Activated CD8-positive, alpha-beta T cell treated with anti-CD3 and anti-CD28 coated beads for 36 hours (primary cell): ENCODE data around the gene PIP5K1B. TPM values are rescaled to one million over a fixed set of nuclear protein-coding genes. Genes with fewer than 3 reads are reported as not detected.

Source experiments
- ATAC-seq: fragments of 200-7000 bp; cut with Tn5 transposase; one replicate; pipeline ENCODE4 v1.10.0; 2021; ENCODE audit warnings: mild to moderate bottlenecking, moderate library complexity
- CTCF ChIA-PET: fragments of 350-600 bp; sonication (Branson Sonifier 250); formaldehyde crosslinking; loops from one replicate; lab custom pipeline; 2021; ENCODE audit warnings: antibody characterized with exemption; lab: Charles Lee
- POLR2A ChIA-PET: fragments of 350-600 bp; sonication (Branson Sonifier 250); formaldehyde crosslinking; loops from one replicate; lab custom pipeline; 2021; ENCODE audit warnings: antibody characterized with exemption; lab: Charles Lee
- DNase-seq: peaks from one replicate; pipeline ENCODE4 v3.0.0-alpha.2; 2020
- H3K27ac Mint-ChIP-seq: one replicate; pipeline ENCODE4 v1.8.0; 2021; ENCODE audit warnings: mild to moderate bottlenecking, mixed read lengths
- H3K27me3 Mint-ChIP-seq: one replicate; pipeline ENCODE4 v1.8.0; 2021; ENCODE audit warnings: mixed read lengths
- H3K36me3 Mint-ChIP-seq: one replicate; pipeline ENCODE4 v1.8.0; 2021; ENCODE audit warnings: low read depth, mixed read lengths
- H3K4me1 Mint-ChIP-seq: one replicate; pipeline ENCODE4 v1.8.0; 2021; ENCODE audit warnings: low read depth, mixed read lengths
- H3K4me3 Mint-ChIP-seq: one replicate; pipeline ENCODE4 v1.8.0; 2021; ENCODE audit warnings: mild to moderate bottlenecking, moderate library complexity, mixed read lengths
- H3K9me3 Mint-ChIP-seq: one replicate; pipeline ENCODE4 v1.8.0; 2021; ENCODE audit warnings: mixed read lengths
- intact Hi-C: fragments of 100-400 bp; cut with micrococcal nuclease; formaldehyde crosslinking; loops from one replicate; pipeline ENCODE4 v1.10.0; 2022
- total RNA-seq, 2 experiments: library from RNA; stranded (reverse); gene quantifications; one replicate each; pipeline ENCODE4 v1.2.3, GENCODE V29; 2021
- TF ChIP-seq, protein P1 (sequence below): fragments of 200-600 bp; IDR thresholded peaks from one replicate; pipeline ENCODE4 v1.8.0; 2022; ENCODE audit warnings: antibody characterized with exemption, mild to moderate bottlenecking

Gene PIP5K1B
- total RNA-seq, 2 experiments from 2014 or later: 0.43 to 0.98 TPM

GRCh38 chr9:68705531-68706362, 707 bp downstream of the PIP5K1B start:
- TF ChIP-seq, protein P1, sequence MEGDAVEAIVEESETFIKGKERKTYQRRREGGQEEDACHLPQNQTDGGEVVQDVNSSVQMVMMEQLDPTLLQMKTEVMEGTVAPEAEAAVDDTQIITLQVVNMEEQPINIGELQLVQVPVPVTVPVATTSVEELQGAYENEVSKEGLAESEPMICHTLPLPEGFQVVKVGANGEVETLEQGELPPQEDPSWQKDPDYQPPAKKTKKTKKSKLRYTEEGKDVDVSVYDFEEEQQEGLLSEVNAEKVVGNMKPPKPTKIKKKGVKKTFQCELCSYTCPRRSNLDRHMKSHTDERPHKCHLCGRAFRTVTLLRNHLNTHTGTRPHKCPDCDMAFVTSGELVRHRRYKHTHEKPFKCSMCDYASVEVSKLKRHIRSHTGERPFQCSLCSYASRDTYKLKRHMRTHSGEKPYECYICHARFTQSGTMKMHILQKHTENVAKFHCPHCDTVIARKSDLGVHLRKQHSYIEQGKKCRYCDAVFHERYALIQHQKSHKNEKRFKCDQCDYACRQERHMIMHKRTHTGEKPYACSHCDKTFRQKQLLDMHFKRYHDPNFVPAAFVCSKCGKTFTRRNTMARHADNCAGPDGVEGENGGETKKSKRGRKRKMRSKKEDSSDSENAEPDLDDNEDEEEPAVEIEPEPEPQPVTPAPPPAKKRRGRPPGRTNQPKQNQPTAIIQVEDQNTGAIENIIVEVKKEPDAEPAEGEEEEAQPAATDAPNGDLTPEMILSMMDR: no peak
- Mint-ChIP-seq H3K9me3 (no peaks in the 10 kb centered on the region), H3K27ac (no peak overlapping the region), H3K27me3 (peaks cover 62% of the 10 kb centered on the region), H3K4me3 (peak overlapping the region; percentile 71), H3K4me1 (peaks cover 8% of the 10 kb centered on the region), H3K36me3 (no peaks in the 10 kb centered on the region)
- ChIA-PET CTCF (no interaction called here), POLR2A (no interaction called here)
- no peak for ATAC-seq
- peak; percentile 6 for DNase-seq
- intact Hi-C loops: no loop called here

GRCh38 chr9:68706363-68707201, 1.5 kb downstream of the PIP5K1B start:
- H3K4me1 Mint-ChIP-seq: peaks cover 8% of the 10 kb centered on the region
- CTCF ChIA-PET: no interaction called here

DNA sequence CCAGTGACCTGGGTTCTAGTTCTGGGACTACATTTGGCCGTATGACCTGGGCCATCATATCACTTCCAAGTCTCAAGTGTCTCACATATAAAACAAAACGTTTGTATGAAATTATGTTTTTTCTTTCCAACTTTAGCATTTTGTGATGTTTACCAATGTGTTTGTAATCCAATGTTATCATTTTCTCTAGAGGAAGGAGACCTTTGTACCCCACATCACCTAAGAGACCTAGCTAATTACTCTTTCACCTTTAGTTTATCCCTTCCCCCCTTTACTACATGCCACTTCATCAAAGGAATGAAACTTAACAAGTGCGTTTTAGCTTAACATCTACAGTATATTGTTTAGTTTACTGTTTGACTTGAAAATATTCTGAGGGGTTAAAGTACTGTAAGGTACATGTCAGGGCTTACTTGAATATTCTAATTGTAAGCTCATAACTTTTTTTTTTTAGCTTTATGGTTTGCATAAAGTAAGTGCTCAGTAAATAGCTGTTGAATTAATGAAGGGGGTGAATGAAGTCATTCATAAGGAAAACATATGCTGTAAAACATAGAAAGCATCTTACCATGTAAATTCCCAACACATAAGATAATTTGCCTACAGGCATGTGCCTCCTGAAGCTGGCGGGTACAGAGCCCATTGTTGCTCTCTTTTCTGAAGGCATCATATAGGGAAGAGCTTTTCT, 2.9 kb downstream of the PIP5K1B start:
- no peak for ATAC-seq
- H3K27ac Mint-ChIP-seq: no peak overlapping the region
- ChIA-PET CTCF (no interaction called here), POLR2A (no interaction called here)
- TF ChIP-seq, protein P1: no peak
- H3K9me3 Mint-ChIP-seq: no peaks in the 10 kb centered on the region
- intact Hi-C loops: no loop called here
- peaks cover 66% of the 10 kb centered on the region for H3K27me3 Mint-ChIP-seq
- no peaks in the 10 kb centered on the region for H3K36me3 Mint-ChIP-seq
- H3K4me1 Mint-ChIP-seq: peaks cover 8% of the 10 kb centered on the region
- no peak for DNase-seq
- H3K4me3 Mint-ChIP-seq: no peak overlapping the region

More at GRCh38 chr9:68706363-68707201, 1.5 kb downstream of the PIP5K1B start:
- Mint-ChIP-seq H3K27me3 (peaks cover 61% of the 10 kb centered on the region), H3K27ac (no peak overlapping the region), H3K36me3 (no peaks in the 10 kb centered on the region), H3K4me3 (peak overlapping the region; percentile 71), H3K9me3 (no peaks in the 10 kb centered on the region)
- POLR2A ChIA-PET: interaction anchor here (0.6 kb wide), 1 partner anchor 42 kb away, joined by 3 read pairs; no protein-coding TSS in a partner anchor
- TF ChIP-seq, protein P1: no peak
- intact Hi-C loops: no loop called here
- ATAC-seq: no peak
- no peak for DNase-seq

DNA sequence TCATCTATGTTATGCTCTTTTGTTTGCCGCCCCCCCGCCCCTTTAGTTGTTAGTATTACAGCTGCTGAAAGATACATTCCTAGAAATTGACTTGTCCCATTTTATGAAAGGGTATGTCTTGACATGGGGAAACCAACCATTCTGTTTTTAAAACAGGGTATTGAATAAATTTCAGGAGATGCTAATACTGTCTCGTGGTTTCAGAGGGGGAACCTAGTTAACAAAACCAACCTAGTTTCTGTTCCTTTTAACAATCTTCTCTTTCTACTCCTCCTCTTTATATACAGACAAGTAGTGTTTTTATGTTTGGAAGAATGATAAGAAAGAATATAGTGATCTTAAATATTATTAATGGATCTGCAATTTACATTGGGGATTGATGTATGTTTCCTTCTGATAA, 3.5 kb downstream of the PIP5K1B start:
- TF ChIP-seq, protein P1: no peak
- Mint-ChIP-seq H3K36me3 (no peaks in the 10 kb centered on the region), H3K9me3 (no peaks in the 10 kb centered on the region), H3K27ac (no peak overlapping the region), H3K4me1 (peaks cover 8% of the 10 kb centered on the region), H3K27me3 (peaks cover 63% of the 10 kb centered on the region), H3K4me3 (no peak overlapping the region)
- no peak for ATAC-seq
- intact Hi-C loops: no loop called here
- ChIA-PET CTCF (no interaction called here), POLR2A (no interaction called here)
- no peak for DNase-seq
